ENCODE results near the gene TAS2R30. TPM values are rescaled to one million over a fixed set of nuclear protein-coding genes. Genes with fewer than 3 reads are reported as not detected.

The TAS2R30 gene
- total RNA-seq, 1 experiment from 2014 or later, result 3.7 TPM

- intact Hi-C loops (cut with micrococcal nuclease; ENCODE audit: unreplicated experiment), result no loop called here
- BruUV-seq (replicated peaks), result no TSS peak
- ChIA-PET POLR2A (ENCODE audit: low non-redundant PET) (no interaction called here), CTCF (no interaction called here)
- TF ChIP-seq EZH2 (IDR thresholded peaks at IDR 0.05; ENCODE audit: borderline replicate concordance, low read depth, low read length, poor library complexity, severe bottlenecking) (no peak), CTCF (conservative IDR thresholded peaks at IDR 0.05; ENCODE audit: low read depth, low read length) (no peak)
- no peak overlapping the region for H3K27ac ChIP-seq (ENCODE audit: low read depth, low read length, poor library complexity, severe bottlenecking)
- no peaks in the 10 kb centered on the region for H3K4me1 ChIP-seq (ENCODE audit: insufficient read depth, low read length, poor library complexity, severe bottlenecking)
- H3K27me3 ChIP-seq (replicated peaks; ENCODE audit: insufficient read depth, low read depth, low read length, poor library complexity), result no peaks in the 10 kb centered on the region
- no peak for DNase-seq (ENCODE audit: low spot score)
- H3K4me3 ChIP-seq (ENCODE audit: low read depth, low read length, poor library complexity, severe bottlenecking), result no peak overlapping the region
- H3K36me3 ChIP-seq (ENCODE audit: insufficient read depth, low read length, poor library complexity, severe bottlenecking), result peaks cover 23% of the 10 kb centered on the region
- no peaks in the 10 kb centered on the region for H3K9me3 ChIP-seq (ENCODE audit: low read depth, low read length, poor library complexity, severe bottlenecking)
Measured at GRCh38 chr12:11164384-11164783, 29.9 kb upstream of the TAS2R30 start.

GRCh38 chr12:11162502-11162901, 28.1 kb upstream of the TAS2R30 start:
- Histone ChIP-seq H3K4me1 (ENCODE audit: insufficient read depth, low read length, poor library complexity, severe bottlenecking) (no peaks in the 10 kb centered on the region), H3K36me3 (ENCODE audit: insufficient read depth, low read length, poor library complexity, severe bottlenecking) (peaks cover 27% of the 10 kb centered on the region), H3K4me3 (ENCODE audit: low read depth, low read length, poor library complexity, severe bottlenecking) (no peak overlapping the region), H3K27ac (ENCODE audit: low read depth, low read length, poor library complexity, severe bottlenecking) (no peak overlapping the region), H3K27me3 (replicated peaks; ENCODE audit: insufficient read depth, low read depth, low read length, poor library complexity) (no peaks in the 10 kb centered on the region), H3K9me3 (ENCODE audit: low read depth, low read length, poor library complexity, severe bottlenecking) (no peaks in the 10 kb centered on the region)
- intact Hi-C loops (cut with micrococcal nuclease; ENCODE audit: unreplicated experiment), result no loop called here
- no peak for DNase-seq (ENCODE audit: low spot score)
- ChIA-PET CTCF (no interaction called here), POLR2A (ENCODE audit: low non-redundant PET) (interaction anchor here (0.9 kb wide), 1 partner anchor 9 kb away, joined by 4 read pairs; the partner anchor contains the start of gene SMIM10L1)
- no TSS peak for BruUV-seq (replicated peaks)
- TF ChIP-seq EZH2 (IDR thresholded peaks at IDR 0.05; ENCODE audit: borderline replicate concordance, low read depth, low read length, poor library complexity, severe bottlenecking), result no peak
- no peak for TF ChIP-seq CTCF (conservative IDR thresholded peaks at IDR 0.05; ENCODE audit: low read depth, low read length)

- intact Hi-C loops (cut with micrococcal nuclease; ENCODE audit: unreplicated experiment), result no loop called here
Measured at GRCh38 chr12:11158885-11159444, 24.5 kb upstream of the TAS2R30 start.

More at GRCh38 chr12:11158885-11159444, 24.5 kb upstream of the TAS2R30 start:
- H3K4me3 ChIP-seq (ENCODE audit: low read depth, low read length, poor library complexity, severe bottlenecking), result no peak overlapping the region
- no peak for TF ChIP-seq EZH2 (IDR thresholded peaks at IDR 0.05; ENCODE audit: borderline replicate concordance, low read depth, low read length, poor library complexity, severe bottlenecking)
- no peak for TF ChIP-seq CTCF (conservative IDR thresholded peaks at IDR 0.05; ENCODE audit: low read depth, low read length)
- no peaks in the 10 kb centered on the region for H3K27me3 ChIP-seq (replicated peaks; ENCODE audit: insufficient read depth, low read depth, low read length, poor library complexity)
- H3K4me1 ChIP-seq (ENCODE audit: insufficient read depth, low read length, poor library complexity, severe bottlenecking), result no peaks in the 10 kb centered on the region
- ChIA-PET CTCF (no interaction called here), POLR2A (ENCODE audit: low non-redundant PET) (no interaction called here)
- peaks cover 34% of the 10 kb centered on the region for H3K9me3 ChIP-seq (ENCODE audit: low read depth, low read length, poor library complexity, severe bottlenecking)
- no peak overlapping the region for H3K27ac ChIP-seq (ENCODE audit: low read depth, low read length, poor library complexity, severe bottlenecking)
- H3K36me3 ChIP-seq (ENCODE audit: insufficient read depth, low read length, poor library complexity, severe bottlenecking), result peaks cover 18% of the 10 kb centered on the region
- DNase-seq (ENCODE audit: low spot score), result no peak
- no TSS peak for BruUV-seq (replicated peaks)
